Fibroblast of lung (primary cell): ENCODE measurements around the gene KRTAP3-2.

Source experiments
- CTCF ChIP-seq, 2 donors: IDR thresholded peaks in 1 of 2; conservative IDR thresholded peaks in 1 of 2; 1 replicate in 1 of 2; 2 replicates in 1 of 2; pipeline ENCODE4 v1.5.1; 2011 to 2012; ENCODE audit warnings: low read length in 2 of 2, control low read depth in 1 of 2, inconsistent platforms in 1 of 2, low read depth in 1 of 2, mild to moderate bottlenecking in 1 of 2
- EZH2 ChIP-seq: IDR thresholded peaks from 2 replicates; pipeline ENCODE4 v1.5.1; 2012; ENCODE audit warnings: low read length, control low read depth, mild to moderate bottlenecking; ENCODE audit errors: missing control alignments

DNA sequence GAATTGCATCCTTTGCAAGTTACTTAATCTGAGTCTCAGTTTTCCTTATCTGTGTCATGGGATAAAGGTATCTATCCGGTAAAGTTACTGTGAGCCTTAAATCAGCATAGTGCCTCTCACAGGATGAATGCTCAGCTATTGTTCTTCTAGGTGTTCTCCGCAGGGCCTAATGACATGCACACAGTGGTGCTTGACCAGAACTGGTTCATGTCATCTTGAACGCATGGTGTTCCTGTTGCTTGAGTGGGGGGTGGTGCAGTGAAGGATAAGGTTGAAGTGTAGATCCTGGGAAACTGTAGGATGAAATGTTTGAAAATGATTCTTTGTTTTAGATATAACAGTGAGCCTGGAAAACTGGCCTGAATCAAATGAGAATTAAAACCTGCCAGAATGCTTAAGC is 19.6 kb downstream of the KRTAP3-2 start:
- no peak for TF ChIP-seq CTCF (conservative IDR thresholded peaks at IDR 0.05 in 1 of 2, IDR thresholded peaks at IDR 0.05 in 1 of 2; ENCODE audit: low read depth in 1 of 2, low read length in 2 of 2)
- TF ChIP-seq EZH2, result no peak
